GM12878 (cell line): ENCODE measurements around the gene B3GALNT2. TPM values are rescaled to one million over a fixed set of nuclear protein-coding genes. Genes with fewer than 3 reads are reported as not detected.

ENCODE experiments used
- ASH2L ChIP-seq: fragments of 300-600, 200-600 bp; sonication (generic); IDR thresholded peaks from 2 replicates; pipeline ENCODE4 v1.6.1; 2017; ENCODE audit warnings: low read depth, mild to moderate bottlenecking, borderline replicate concordance
- CBX3 ChIP-seq: fragments of 200-600 bp; sonication (generic); IDR thresholded peaks from 2 replicates; pipeline ENCODE4 v1.6.1; 2016; ENCODE audit warnings: low read depth, borderline replicate concordance
- CBX5 ChIP-seq: sonication (generic); IDR thresholded peaks from 2 replicates; pipeline ENCODE4 v1.6.1; 2016; ENCODE audit warnings: low read depth, moderate library complexity, mild to moderate bottlenecking, inconsistent platforms
- CEBPB ChIP-seq, 2 experiments: fragments of 150-350 bp in 1 of 2; IDR thresholded peaks; 2 replicates each; pipeline ENCODE4 v1.6.1; 2012 to 2014; ENCODE audit warnings: low read depth in 2 of 2, low read length in 2 of 2, borderline replicate concordance in 1 of 2, inconsistent platforms in 1 of 2
- ETV6 ChIP-seq, 2 experiments: fragments of 450-650 bp in 1 of 2; IDR thresholded peaks in 1 of 2; conservative IDR thresholded peaks in 1 of 2; 2 replicates each; pipeline ENCODE4 v1.6.1; 2014; ENCODE audit warnings: antibody characterized with exemption in 1 of 2, borderline replicate concordance in 1 of 2, low read depth in 1 of 2, mild to moderate bottlenecking in 1 of 2, moderate library complexity in 1 of 2
- HDAC6 ChIP-seq: fragments of 200-600 bp; sonication (generic); IDR thresholded peaks from one replicate; pipeline ENCODE4 v1.8.0; 2017; ENCODE audit warnings: antibody characterized with exemption; ENCODE audit not compliant: unreplicated experiment
- IKZF1 ChIP-seq: fragments of 450-650 bp; conservative IDR thresholded peaks from 2 replicates; pipeline ENCODE4 v1.6.1; 2017; ENCODE audit warnings: antibody characterized with exemption, mild to moderate bottlenecking
- JUNB ChIP-seq: IDR thresholded peaks from 2 replicates; pipeline ENCODE4 v1.6.1; 2016; ENCODE audit warnings: antibody characterized with exemption, mild to moderate bottlenecking
- MAX ChIP-seq: IDR thresholded peaks from 2 replicates; pipeline ENCODE4 v1.6.1; 2012; ENCODE audit warnings: low read depth, low read length, improper control_type of control experiment
- MXI1 ChIP-seq: fragments of 150-350 bp; IDR thresholded peaks from 2 replicates; pipeline ENCODE4 v1.6.1; 2011; ENCODE audit warnings: low read depth, mild to moderate bottlenecking, inconsistent platforms, low read length, improper control_type of control experiment
- POU2F2 ChIP-seq: IDR thresholded peaks from 3 replicates; pipeline ENCODE4 v1.6.1; 2011; ENCODE audit warnings: low read depth, mild to moderate bottlenecking, low read length, borderline replicate concordance
- RCOR1 ChIP-seq: conservative IDR thresholded peaks from 2 replicates; pipeline ENCODE4 v1.6.1; 2012; ENCODE audit warnings: low read depth, low read length, improper control_type of control experiment
- SKIL ChIP-seq: fragments of 450-650 bp; IDR thresholded peaks from 2 replicates; pipeline ENCODE4 v1.6.1; 2017; ENCODE audit warnings: mild to moderate bottlenecking, low read depth, inconsistent platforms; ENCODE audit not compliant: poor library complexity, severe bottlenecking
- USF1 ChIP-seq: IDR thresholded peaks from 2 replicates; pipeline ENCODE4 v1.6.1; 2011; ENCODE audit warnings: borderline replicate concordance, low read depth, mild to moderate bottlenecking, moderate library complexity, mixed read lengths, low read length; ENCODE audit not compliant: insufficient read depth; ENCODE audit errors: extremely low read length
- YY1 ChIP-seq: IDR thresholded peaks from 2 replicates; pipeline ENCODE4 v1.6.1; 2011; ENCODE audit warnings: low read depth, mild to moderate bottlenecking, low read length
- ZBTB11 ChIP-seq: fragments of 450-650 bp; formaldehyde crosslinking; IDR thresholded peaks from 2 replicates; pipeline ENCODE4 v1.5.0; 2022; ENCODE audit warnings: mild to moderate bottlenecking, missing genetic modification characterization
- ZNF592 ChIP-seq: fragments of 450-650 bp; IDR thresholded peaks from 2 replicates; pipeline ENCODE4 v1.6.1; 2017; ENCODE audit warnings: mild to moderate bottlenecking, moderate library complexity
- polyA plus RNA-seq, 11 experiments: library from polyadenylated mRNA; depleted of rRNA in 4 of 11; unstranded in 6 of 11; stranded (reverse) in 5 of 11; fragments of >200 nt; fragmentation: Nextera tagmentation in 4 of 11; fragmentation: Illumina TruSeq in 1 of 11; extraction: Ambion mirVana in 4 of 11; extraction: Trizol in 1 of 11; gene quantifications; 1 replicate in 1 of 11; 2 replicates in 10 of 11; pipeline versions ENCODE4 v1.2.1 to v1.2.3, GENCODE V29; 2011 to 2016; ENCODE audit warnings: inconsistent platforms in 2 of 11, missing spikeins in 2 of 11, low read depth in 1 of 11
- total RNA-seq, 4 experiments: library from RNA; depleted of rRNA in 3 of 4; stranded (reverse); fragments of >200 nt in 3 of 4; fragmentation: Illumina TruSeq in 1 of 4; extraction: Trizol in 1 of 4; gene quantifications; 2 replicates each; pipeline versions ENCODE4 v1.2.1 to v1.2.3, GENCODE V29; 2013 to 2021

The B3GALNT2 gene
- total and polyA plus RNA-seq, 10 of the 15 experiments (the other 5 are each of a cell fraction or from before 2014, with no cell fraction given), result 0.77 to 19.7 (median 12.7) TPM

GRCh38 chr1:235423214-235423652 is 81.0 kb downstream of the B3GALNT2 start (continued):
- TF ChIP-seq POU2F2 (no peak), ZBTB11 (no peak), ASH2L (no peak), ETV6 (conservative IDR thresholded peaks at IDR 0.05 in 1 of 2, IDR thresholded peaks at IDR 0.05 in 1 of 2; ENCODE audit: borderline replicate concordance in 1 of 2, low read depth in 1 of 2) (no peak), ZNF592 (no peak), JUNB (no peak), MAX (no peak), CEBPB (IDR thresholded peaks at IDR 0.05; ENCODE audit: borderline replicate concordance in 1 of 2, low read depth in 2 of 2, low read length in 2 of 2) (no peak), CBX3 (no peak), USF1 (no peak), MXI1 (no peak; the same call in 1 of the 2 replicates), YY1 (peak; percentile 20; the same call in 1 of the 2 replicates), RCOR1 (no peak), IKZF1 (peak; percentile 44; the same call in 1 of the 2 replicates), HDAC6 (no peak), SKIL (no peak), CBX5 (no peak)
